Ishikawa (cell line): ENCODE measurements around the gene ANAPC2.

Experiments used
- CEBPB ChIP-seq: IDR thresholded peaks from 2 replicates; pipeline ENCODE4 v1.6.1; 2012
- CREB1 ChIP-seq: IDR thresholded peaks from 2 replicates; pipeline ENCODE4 v1.6.1; 2012; ENCODE audit warnings: low read depth
- EGR1 ChIP-seq: IDR thresholded peaks from 2 replicates; pipeline ENCODE4 v1.6.1; 2012
- EP300 ChIP-seq: IDR thresholded peaks from 2 replicates; pipeline ENCODE4 v1.6.1; 2012; ENCODE audit warnings: borderline replicate concordance
- FOXM1 ChIP-seq: IDR thresholded peaks from 2 replicates; pipeline ENCODE4 v1.6.1; 2012; ENCODE audit warnings: low read depth, borderline replicate concordance
- NFIC ChIP-seq: IDR thresholded peaks from 2 replicates; pipeline ENCODE4 v1.6.1; 2012
- RAD21 ChIP-seq: IDR thresholded peaks from 2 replicates; pipeline ENCODE4 v1.6.1; 2012; ENCODE audit warnings: low read depth
- TAF1 ChIP-seq: IDR thresholded peaks from 2 replicates; pipeline ENCODE4 v1.6.1; 2012; ENCODE audit warnings: low read depth, mild to moderate bottlenecking
- TCF12 ChIP-seq: IDR thresholded peaks from 2 replicates; pipeline ENCODE4 v1.6.1; 2012; ENCODE audit warnings: low read depth
- TEAD4 ChIP-seq: IDR thresholded peaks from 2 replicates; pipeline ENCODE4 v1.6.1; 2012
- YY1 ChIP-seq: IDR thresholded peaks from 2 replicates; pipeline ENCODE4 v1.6.1; 2012; ENCODE audit warnings: low read depth
- ZBTB7A ChIP-seq: IDR thresholded peaks from 2 replicates; pipeline ENCODE4 v1.6.1; 2012; ENCODE audit warnings: low read depth
- TF ChIP-seq, protein P1 (sequence below): IDR thresholded peaks from 2 replicates; pipeline ENCODE4 v1.6.1; 2012; ENCODE audit warnings: low read depth, mild to moderate bottlenecking
- TF ChIP-seq, protein P2 (sequence below): IDR thresholded peaks from 2 replicates; pipeline ENCODE4 v1.6.1; 2012
- TF ChIP-seq, protein P3 (sequence below): IDR thresholded peaks from 2 replicates; pipeline ENCODE4 v1.6.1; 2012

Gene ANAPC2

DNA sequence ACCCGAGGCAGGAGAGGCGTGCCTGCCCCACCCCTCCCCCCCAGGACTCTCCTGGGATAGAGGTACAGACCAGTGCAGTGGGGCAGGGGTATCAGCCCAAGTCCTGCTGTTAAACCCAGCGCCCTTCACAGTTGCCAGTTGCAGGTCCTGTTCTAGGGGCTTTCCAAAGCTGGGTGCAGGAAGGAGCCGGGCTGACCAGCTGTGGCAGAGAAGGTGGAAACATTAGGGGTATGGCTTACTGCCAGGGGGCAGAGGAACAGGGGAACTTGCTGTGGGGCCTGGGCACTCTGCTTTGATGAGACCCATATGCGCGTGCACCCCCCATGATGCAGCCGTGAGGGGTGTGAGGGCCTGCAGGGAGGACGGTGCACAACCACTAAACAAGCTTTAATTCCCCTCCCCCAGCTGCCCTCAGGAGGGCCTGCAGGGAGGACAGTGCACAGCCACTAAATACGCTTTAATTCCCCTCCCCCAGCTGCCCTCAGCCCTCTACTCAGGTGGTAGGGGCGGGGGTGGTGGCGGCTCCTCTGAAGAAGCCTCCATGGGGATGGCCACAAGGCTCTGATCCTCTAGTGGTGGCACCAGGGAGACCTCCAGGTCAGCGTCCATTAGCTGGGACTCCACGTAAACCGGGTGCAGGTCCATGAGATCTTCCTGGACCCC is 17.7 kb downstream of the ANAPC2 start:
- TF ChIP-seq, protein P1, sequence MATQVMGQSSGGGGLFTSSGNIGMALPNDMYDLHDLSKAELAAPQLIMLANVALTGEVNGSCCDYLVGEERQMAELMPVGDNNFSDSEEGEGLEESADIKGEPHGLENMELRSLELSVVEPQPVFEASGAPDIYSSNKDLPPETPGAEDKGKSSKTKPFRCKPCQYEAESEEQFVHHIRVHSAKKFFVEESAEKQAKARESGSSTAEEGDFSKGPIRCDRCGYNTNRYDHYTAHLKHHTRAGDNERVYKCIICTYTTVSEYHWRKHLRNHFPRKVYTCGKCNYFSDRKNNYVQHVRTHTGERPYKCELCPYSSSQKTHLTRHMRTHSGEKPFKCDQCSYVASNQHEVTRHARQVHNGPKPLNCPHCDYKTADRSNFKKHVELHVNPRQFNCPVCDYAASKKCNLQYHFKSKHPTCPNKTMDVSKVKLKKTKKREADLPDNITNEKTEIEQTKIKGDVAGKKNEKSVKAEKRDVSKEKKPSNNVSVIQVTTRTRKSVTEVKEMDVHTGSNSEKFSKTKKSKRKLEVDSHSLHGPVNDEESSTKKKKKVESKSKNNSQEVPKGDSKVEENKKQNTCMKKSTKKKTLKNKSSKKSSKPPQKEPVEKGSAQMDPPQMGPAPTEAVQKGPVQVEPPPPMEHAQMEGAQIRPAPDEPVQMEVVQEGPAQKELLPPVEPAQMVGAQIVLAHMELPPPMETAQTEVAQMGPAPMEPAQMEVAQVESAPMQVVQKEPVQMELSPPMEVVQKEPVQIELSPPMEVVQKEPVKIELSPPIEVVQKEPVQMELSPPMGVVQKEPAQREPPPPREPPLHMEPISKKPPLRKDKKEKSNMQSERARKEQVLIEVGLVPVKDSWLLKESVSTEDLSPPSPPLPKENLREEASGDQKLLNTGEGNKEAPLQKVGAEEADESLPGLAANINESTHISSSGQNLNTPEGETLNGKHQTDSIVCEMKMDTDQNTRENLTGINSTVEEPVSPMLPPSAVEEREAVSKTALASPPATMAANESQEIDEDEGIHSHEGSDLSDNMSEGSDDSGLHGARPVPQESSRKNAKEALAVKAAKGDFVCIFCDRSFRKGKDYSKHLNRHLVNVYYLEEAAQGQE = no peak
- no peak for TF ChIP-seq TEAD4
- TF ChIP-seq CEBPB = no peak

DNA sequence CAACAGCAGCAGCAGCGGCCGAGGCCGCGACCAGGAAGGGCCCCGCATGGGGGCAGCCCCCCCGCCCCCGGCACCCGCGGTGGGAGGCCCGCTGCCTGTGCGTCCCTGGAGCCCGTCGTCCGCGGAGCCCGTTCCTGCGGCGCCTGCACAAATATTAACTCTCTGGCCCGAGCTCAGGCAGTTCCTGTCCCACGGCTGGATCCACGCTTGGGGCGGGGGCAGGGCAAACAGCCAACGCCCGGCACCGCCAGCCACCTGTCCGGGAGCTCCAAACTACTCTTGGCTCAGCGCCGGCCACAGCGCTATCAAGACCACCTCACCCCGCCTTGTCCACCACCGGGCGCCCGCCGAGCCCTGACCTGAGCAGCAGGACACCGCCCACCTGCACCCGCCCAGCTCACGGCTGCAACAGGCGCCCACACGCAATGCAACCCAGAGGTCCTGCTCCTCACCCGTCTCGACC is 18.4 kb downstream of the ANAPC2 start, which contains the start of gene LRRC26:
TSS of gene LRRC26 (minus strand) at position 156 of the 463 bp plus-strand sequence. CDS start at position 48, 108 bp downstream.
- TF ChIP-seq TAF1 (no peak), NFIC (no peak), CREB1 (no peak), TEAD4 (no peak), EGR1 (no peak), CEBPB (no peak), TCF12 (no peak), EP300 (no peak), YY1 (no peak), FOXM1 (no peak), RAD21 (no peak), ZBTB7A (no peak)
- TF ChIP-seq, protein P2, sequence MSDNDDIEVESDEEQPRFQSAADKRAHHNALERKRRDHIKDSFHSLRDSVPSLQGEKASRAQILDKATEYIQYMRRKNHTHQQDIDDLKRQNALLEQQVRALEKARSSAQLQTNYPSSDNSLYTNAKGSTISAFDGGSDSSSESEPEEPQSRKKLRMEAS = no peak
- TF ChIP-seq, protein P1 = no peak
- TF ChIP-seq, protein P3, sequence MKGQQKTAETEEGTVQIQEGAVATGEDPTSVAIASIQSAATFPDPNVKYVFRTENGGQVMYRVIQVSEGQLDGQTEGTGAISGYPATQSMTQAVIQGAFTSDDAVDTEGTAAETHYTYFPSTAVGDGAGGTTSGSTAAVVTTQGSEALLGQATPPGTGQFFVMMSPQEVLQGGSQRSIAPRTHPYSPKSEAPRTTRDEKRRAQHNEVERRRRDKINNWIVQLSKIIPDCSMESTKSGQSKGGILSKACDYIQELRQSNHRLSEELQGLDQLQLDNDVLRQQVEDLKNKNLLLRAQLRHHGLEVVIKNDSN = no peak

DNA sequence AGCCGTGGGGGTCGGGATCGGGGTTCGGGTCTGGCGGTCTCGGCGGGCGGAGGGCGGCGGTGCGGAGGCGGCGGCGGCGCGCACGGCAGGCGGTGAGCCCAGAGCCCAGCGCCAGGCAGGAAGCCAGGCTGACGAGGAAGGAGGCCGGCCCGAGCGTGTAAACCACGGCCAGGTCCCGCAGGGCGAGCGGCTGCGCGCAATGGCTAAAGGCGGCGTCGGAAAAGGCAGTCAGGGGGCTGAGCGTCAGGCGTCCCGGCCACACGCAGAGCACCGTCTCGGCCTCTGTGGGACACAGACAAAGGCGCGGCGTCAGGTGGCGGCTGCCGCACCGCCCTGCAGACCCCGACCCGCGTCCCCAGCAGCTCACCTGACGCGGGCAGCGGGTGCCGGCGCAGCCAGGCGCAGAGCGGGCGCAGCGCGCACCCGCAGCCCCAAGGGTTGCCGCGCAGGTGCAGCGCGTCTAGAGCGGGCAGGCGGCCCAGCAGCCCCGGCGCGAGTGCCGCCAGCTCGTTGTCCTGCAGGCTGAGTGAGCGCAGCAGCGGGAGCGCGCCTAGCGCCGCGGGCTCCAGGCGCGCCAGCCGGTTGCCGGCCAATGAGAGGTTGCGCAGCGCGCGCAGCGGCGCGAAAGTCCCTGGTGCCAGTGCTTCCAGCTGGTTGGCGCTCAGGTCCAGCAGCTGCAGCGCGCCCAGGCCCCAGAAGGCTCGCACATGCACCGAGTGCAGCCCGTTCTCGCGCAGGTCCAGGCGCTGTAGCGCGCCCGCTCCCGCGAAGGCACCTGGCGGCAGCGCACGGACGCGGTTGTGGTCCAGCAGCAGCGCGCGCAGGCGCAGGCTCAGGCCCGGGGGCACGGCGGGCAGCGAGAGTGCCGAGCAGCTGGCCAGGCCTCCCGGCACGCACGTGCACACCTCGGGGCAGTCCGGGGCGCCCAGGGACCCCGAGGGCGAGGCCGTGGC is 19.2 kb downstream of the ANAPC2 start:
- TF ChIP-seq EGR1 (0 out of 2 replicates have a peak, but pooled peaks have one; percentile 8), FOXM1 (no peak), EP300 (no peak), CEBPB (no peak; the same call in 1 of the 2 replicates), TAF1 (peak; percentile 16; the same call in 1 of the 2 replicates), CREB1 (no peak), RAD21 (no peak), ZBTB7A (peak; percentile 47; the same call in 1 of the 2 replicates), YY1 (no peak), TEAD4 (peak; percentile 16), NFIC (peak; percentile 31; the same call in 1 of the 2 replicates), TCF12 (peak; percentile 32; the same call in 1 of the 2 replicates)
- TF ChIP-seq, protein P1 = no peak
- TF ChIP-seq, protein P2 = peak; percentile 93
- TF ChIP-seq, protein P3 = no peak

DNA sequence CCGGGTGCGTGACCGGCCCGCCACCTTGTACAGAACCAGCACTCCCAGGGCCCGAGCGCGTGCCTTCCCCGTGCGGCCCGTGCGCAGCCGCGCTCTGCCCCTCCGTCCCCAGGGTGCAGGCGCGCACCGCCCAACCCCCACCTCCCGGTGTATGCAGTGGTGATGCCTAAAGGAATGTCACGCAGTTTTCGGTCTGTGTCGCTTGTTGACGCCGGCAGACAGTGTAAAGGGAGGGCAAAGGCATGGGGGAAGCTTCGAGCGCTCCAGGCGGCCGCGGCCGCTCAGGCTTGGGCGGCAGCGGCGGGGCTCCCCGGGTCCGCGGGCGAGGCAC is 19.8 kb downstream of the ANAPC2 start:
- TF ChIP-seq, protein P2 = peak; percentile 64
- no peak for TF ChIP-seq EGR1
- TF ChIP-seq FOXM1 = no peak
- TF ChIP-seq CEBPB = no peak
- TF ChIP-seq, protein P1 = no peak
- TF ChIP-seq YY1 = no peak
- TF ChIP-seq TAF1 = no peak
- TF ChIP-seq ZBTB7A = peak; percentile 16; the same call in 1 of the 2 replicates
- TF ChIP-seq, protein P3 = no peak
- TF ChIP-seq NFIC = no peak
- no peak for TF ChIP-seq RAD21
- TF ChIP-seq TEAD4 = no peak; the same call in 1 of the 2 replicates
